D721Med (cell line): ENCODE measurements around the gene INO80.

Source experiments
- DNase-seq: peaks from one replicate; pipeline ENCODE4 v3.0.0; 2011; ENCODE audit warnings: low spot score; ENCODE audit not compliant: insufficient read length
- FAIRE-seq: peaks from 2 replicates; lab custom pipeline; 2011; peaks lifted over from hg19 to GRCh38; lab: Jason Lieb, UNC
- TF ChIP-seq, protein P1 (sequence below): IDR thresholded peaks from 2 replicates; pipeline ENCODE4 v1.5.1; 2012; ENCODE audit warnings: mild to moderate bottlenecking, control low read depth; ENCODE audit not compliant: insufficient read depth; ENCODE audit errors: missing control alignments

The INO80 gene

DNA sequence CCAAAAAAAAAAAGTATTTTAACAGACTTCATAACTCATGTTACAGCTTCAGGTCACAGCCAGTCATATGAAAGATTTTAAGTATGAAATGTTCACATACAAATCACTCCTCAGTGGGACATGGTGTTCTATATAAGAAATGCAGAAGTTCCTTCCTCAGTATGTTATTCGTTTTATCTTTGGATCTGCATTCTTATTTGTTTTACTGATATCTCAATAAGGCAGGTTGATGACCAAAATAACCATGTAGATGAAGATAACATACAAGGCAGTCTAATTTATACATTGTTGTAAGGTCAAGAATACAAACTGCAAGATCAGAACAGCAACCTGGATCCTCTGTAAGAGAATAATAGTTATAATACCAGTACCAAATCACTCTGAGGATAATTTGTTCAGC lies 87.2 kb downstream of the INO80 start:
- FAIRE-seq (no peak), DNase-seq (no peak)
- TF ChIP-seq, protein P1, sequence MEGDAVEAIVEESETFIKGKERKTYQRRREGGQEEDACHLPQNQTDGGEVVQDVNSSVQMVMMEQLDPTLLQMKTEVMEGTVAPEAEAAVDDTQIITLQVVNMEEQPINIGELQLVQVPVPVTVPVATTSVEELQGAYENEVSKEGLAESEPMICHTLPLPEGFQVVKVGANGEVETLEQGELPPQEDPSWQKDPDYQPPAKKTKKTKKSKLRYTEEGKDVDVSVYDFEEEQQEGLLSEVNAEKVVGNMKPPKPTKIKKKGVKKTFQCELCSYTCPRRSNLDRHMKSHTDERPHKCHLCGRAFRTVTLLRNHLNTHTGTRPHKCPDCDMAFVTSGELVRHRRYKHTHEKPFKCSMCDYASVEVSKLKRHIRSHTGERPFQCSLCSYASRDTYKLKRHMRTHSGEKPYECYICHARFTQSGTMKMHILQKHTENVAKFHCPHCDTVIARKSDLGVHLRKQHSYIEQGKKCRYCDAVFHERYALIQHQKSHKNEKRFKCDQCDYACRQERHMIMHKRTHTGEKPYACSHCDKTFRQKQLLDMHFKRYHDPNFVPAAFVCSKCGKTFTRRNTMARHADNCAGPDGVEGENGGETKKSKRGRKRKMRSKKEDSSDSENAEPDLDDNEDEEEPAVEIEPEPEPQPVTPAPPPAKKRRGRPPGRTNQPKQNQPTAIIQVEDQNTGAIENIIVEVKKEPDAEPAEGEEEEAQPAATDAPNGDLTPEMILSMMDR: no peak

DNA sequence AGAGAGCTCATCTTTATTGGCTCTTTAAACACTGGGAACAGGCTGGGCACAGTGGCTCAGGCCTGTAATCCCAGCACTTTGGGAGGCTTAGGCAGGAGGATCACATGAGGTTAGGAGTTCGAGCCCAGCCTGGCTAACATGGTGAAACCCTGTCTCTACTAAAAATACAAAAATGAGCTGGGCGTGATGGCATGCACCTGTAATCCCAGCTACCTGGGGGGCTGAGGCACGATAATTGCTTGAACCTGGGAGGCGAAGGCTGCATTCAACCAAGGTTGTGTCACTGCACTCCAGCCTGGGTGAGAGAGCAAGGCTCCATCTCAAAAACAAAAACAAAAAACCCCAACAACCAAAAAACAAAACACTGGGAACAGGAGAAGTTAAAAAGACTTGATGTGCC lies 90.7 kb downstream of the INO80 start:
- FAIRE-seq: no peak
- DNase-seq: no peak

DNA sequence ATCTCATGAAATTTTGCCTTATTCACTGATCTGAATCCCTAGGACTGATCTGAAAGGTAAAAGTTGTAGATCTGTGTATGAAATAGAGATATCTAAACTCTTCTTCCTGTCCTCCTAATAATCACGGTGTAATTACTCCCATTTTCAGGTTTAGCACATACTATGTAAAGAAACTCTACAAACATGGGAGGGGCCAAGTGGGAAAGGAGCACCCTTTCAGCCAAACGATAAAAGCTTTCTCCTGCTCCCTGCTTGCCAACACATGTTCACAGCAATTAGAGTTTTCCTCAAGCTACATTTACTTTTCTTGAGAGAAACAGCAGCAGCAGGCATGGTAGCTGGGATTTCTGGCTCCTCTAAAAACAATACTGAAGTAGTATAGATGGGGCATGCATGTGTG lies 91.2 kb downstream of the INO80 start:
- no peak for DNase-seq
- FAIRE-seq: no peak
- TF ChIP-seq, protein P1: no peak

More for the DNA sequence above, 90.7 kb downstream of the INO80 start:
- TF ChIP-seq, protein P1: no peak

DNA sequence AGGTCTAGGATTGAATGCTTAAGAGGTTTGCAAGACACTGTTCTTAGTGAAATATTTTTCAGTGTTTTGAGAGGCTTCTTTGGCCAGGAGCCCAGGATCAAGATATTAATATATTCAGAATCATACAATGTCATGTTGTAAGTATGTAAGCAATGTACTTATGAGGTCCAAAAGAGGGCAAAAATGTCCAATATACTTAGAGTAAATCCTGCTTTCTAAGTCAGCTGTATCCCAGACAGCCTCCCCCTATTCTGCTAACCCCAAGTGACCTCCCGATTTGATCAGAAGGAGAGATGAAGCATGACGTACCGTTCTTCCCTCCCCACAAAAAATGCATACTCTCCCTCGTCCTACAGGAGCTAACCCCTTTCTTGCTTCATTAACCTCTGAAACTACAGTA lies 91.9 kb downstream of the INO80 start:
- TF ChIP-seq, protein P1: no peak
- FAIRE-seq: no peak
- DNase-seq: no peak

DNA sequence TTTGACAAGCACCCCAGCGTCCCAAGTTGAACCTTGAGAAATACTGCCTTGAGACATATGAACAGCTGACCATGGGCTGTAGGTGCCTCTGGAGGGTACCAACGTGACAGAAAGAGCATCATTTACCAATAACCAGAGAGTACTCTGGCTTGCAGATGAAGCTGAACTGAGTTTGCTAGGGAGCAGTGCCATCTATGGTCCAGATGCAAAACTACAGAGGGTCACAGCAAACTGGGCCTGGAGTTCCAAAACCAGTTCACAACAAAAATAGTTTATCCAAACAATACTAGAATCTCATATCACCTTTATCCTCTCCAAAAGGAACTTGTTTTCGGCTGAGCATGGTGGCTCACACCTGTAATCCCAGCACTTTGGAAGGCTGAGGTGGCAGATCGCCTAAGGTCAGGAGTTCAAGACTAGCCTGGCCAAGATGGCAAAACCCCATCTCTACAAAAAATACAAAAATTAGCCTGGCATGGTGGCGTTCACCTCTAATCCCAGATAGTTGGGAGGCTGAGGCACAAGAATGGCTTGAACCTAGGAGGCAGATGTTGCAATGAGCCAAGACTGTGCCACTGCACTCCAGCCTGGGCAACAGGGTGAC lies 93.5 kb downstream of the INO80 start:
- FAIRE-seq: no peak
- DNase-seq: no peak
- TF ChIP-seq, protein P1: peak; percentile 75

DNA sequence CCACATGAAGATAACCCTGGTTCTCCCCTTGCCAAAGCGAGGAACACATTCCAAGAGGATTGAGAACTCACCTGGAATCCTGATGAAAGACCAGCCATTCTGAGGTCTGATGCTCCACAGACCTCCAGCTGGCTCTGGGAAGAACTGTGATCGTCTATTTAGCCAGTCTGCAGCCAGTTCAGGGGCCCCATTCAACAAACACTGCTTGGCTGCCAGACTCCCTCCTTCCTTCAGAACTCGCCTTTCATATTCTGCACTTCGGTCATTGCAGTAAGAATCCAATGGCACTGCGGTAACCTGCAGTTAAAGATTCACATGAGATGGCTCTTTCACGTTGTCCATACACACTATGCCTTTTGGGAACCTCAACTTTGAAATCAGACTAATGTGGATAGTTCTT lies 95.3 kb downstream of the INO80 start:
- FAIRE-seq (no peak), DNase-seq (no peak)
- TF ChIP-seq, protein P1: no peak

DNA sequence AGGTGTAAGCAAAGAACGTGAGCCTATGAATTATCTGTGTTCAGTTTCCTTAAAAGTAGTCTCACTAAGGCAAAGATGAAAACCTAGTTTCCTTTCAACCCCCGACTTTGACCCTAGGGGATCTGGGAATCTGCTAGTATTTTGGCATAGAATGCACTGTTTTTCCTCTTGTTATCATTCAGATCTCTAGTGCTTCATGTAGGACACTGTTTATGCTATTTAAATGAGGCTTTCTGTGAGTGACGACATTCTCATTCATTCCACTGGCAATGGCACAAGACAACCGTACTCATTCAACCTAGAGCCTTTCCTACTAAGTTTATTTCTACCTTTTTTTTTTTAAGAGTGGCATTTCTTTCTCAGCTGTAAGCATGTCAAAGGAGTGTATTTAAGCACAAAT lies 95.8 kb downstream of the INO80 start:
- TF ChIP-seq, protein P1: no peak
- FAIRE-seq (no peak), DNase-seq (no peak)
